ENCODE measurements around the gene DPM2. TPM values are rescaled to one million over a fixed set of nuclear protein-coding genes. Genes with fewer than 3 reads are reported as not detected.

The DPM2 gene
- total RNA-seq, 4 donors from 2014 or later = 17.3 to 43.3 (median 35.5) TPM

DNA sequence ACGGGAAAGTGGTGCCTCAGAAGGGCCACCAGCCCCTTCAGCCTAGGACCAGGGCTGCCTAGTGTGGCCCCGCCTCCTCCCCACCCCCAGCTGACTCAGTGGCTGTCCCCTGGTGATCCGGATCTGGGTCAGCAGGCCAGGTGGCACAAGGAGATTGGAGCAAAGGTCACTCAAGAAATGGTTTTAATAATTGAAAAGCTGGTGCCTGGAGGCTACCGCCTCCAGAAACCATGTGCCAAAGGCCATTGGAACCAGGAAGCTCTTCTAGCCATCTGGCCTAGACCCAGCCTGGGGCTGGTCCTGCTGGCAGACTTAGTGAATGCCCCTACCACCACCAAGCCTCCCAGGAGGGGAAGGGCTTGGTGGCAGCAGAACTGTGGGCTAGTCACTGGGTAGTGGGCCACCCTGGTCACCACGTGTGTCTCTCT, 22.3 kb downstream of the DPM2 start:
- Histone ChIP-seq H3K27ac (no peak overlapping the region), H3K9me3 (no peaks in the 10 kb centered on the region), H3K27me3 (no peaks in the 10 kb centered on the region), H3K4me1 (peaks cover 26 to 65% of the 10 kb centered on the region in 2 donors), H3K36me3 (no peaks in the 10 kb centered on the region), H3K4me3 (replicated peaks in 1 of 3) (no peak overlapping the region)
- intact Hi-C loops (cut with DNase I) = loop anchor here (5.0 kb wide), 1 partner anchor 178 kb away; the partner anchor contains the start of gene TOR2A
- no peak for DNase-seq
- TF ChIP-seq, protein P1, sequence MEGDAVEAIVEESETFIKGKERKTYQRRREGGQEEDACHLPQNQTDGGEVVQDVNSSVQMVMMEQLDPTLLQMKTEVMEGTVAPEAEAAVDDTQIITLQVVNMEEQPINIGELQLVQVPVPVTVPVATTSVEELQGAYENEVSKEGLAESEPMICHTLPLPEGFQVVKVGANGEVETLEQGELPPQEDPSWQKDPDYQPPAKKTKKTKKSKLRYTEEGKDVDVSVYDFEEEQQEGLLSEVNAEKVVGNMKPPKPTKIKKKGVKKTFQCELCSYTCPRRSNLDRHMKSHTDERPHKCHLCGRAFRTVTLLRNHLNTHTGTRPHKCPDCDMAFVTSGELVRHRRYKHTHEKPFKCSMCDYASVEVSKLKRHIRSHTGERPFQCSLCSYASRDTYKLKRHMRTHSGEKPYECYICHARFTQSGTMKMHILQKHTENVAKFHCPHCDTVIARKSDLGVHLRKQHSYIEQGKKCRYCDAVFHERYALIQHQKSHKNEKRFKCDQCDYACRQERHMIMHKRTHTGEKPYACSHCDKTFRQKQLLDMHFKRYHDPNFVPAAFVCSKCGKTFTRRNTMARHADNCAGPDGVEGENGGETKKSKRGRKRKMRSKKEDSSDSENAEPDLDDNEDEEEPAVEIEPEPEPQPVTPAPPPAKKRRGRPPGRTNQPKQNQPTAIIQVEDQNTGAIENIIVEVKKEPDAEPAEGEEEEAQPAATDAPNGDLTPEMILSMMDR (IDR thresholded peaks at IDR 0.05) = no peak
- TF ChIP-seq POLR2A (IDR thresholded peaks at IDR 0.05) = no peak
- WGBS, 2 donors = 87 to 92% methylated on average over 5 of the region's 5 CpGs

DNA sequence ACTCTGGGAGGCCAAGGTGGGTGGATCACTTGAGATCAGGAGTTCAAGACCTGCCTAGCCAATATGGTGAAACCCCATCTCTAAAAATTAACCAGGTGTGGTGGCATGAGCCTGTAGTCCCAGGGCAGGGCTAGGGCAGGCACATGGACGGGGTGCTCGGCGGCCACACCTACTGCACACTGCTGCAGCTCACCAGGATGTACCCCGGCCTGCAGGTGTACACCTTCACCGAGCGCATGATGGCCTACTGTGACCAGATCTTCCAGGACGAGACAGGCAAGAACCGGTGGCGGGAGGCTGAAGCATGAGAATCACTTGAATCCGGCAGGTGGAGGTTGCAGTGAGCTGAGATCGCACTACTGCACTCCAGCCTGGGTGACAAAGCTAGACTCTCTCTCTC, 24.0 kb downstream of the DPM2 start:
- Histone ChIP-seq H3K27ac (no peak overlapping the region), H3K36me3 (peaks cover 0 to 3% of the 10 kb centered on the region in 2 donors), H3K9me3 (no peaks in the 10 kb centered on the region), H3K4me3 (replicated peaks in 1 of 3) (no peak overlapping the region), H3K27me3 (no peaks in the 10 kb centered on the region), H3K4me1 (peaks cover 26 to 58% of the 10 kb centered on the region in 2 donors)
- WGBS, 2 donors = 90 to 93% methylated on average over 11 of the region's 11 CpGs
- intact Hi-C loops (cut with DNase I) = no loop called here
- no peak for TF ChIP-seq POLR2A (IDR thresholded peaks at IDR 0.05)
- TF ChIP-seq, protein P1 (IDR thresholded peaks at IDR 0.05) = no peak
- DNase-seq = no peak

DNA sequence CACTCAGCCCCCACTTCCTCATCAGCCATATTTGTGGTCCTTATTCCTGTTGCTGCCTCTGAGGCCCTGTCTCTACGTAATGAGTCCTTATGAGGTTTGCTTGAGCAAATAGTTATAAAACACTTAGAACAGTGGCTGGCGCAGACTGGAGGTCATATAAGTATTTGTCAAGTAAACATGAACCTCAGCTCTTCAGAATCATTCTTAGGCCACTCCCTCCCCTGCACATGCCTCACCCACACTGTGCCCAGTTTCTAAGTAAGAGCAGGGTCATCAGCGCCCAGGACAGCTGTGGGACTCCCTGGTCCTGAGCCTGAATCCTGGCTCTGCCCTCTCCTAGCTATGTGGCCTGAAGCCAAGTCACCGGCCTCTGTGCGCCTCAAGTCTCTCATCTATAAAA, 24.8 kb downstream of the DPM2 start:
- H3K27ac ChIP-seq = peak overlapping the region in 1 of 3 donors; percentile 36

DNA sequence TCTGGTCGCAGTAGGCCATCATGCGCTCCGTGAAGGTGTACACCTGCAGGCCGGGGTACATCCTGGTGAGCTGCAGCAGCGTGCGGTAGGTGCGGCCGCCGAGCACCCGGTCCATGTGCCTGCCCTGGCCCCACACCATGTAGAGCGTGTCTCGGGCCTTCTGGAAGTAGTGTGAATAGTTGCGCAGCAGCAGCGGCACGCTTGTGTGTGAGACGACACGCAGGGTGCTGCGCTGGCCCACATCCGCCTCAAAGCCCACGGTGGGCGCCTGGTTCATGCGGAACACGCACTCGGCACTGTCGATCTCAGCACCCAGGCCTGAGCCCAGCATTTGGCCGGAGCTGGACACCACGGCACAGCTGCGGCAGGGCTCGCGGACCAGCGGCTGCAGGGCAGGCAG, 25.4 kb downstream of the DPM2 start:
- intact Hi-C loops (cut with DNase I) = no loop called here
- TF ChIP-seq POLR2A (IDR thresholded peaks at IDR 0.05) = no peak
- TF ChIP-seq, protein P1 (IDR thresholded peaks at IDR 0.05) = no peak
- Histone ChIP-seq H3K27me3 (no peaks in the 10 kb centered on the region), H3K9me3 (no peaks in the 10 kb centered on the region), H3K4me3 (replicated peaks in 1 of 3) (no peak overlapping the region), H3K4me1 (peaks cover 20 to 44% of the 10 kb centered on the region in 2 donors), H3K27ac (peak overlapping the region in 1 of 3 donors; percentile 67), H3K36me3 (peaks cover 0 to 3% of the 10 kb centered on the region in 2 donors)
- WGBS, 2 donors = 96 to 99% methylated on average over 14 to 20 of the region's 31 CpGs
- DNase-seq = no peak

More for the DNA sequence above, 24.8 kb downstream of the DPM2 start:
- TF ChIP-seq POLR2A (IDR thresholded peaks at IDR 0.05) = no peak
- TF ChIP-seq, protein P1 (IDR thresholded peaks at IDR 0.05) = no peak
- DNase-seq = no peak
- intact Hi-C loops (cut with DNase I) = no loop called here
- Histone ChIP-seq H3K4me1 (peaks cover 26 to 50% of the 10 kb centered on the region in 2 donors), H3K4me3 (replicated peaks in 1 of 3) (no peak overlapping the region), H3K9me3 (no peaks in the 10 kb centered on the region), H3K27me3 (no peaks in the 10 kb centered on the region), H3K36me3 (peaks cover 0 to 3% of the 10 kb centered on the region in 2 donors)
- 87 to 94% methylated on average over 5 of the region's 5 CpGs for WGBS, 2 donors

DNA sequence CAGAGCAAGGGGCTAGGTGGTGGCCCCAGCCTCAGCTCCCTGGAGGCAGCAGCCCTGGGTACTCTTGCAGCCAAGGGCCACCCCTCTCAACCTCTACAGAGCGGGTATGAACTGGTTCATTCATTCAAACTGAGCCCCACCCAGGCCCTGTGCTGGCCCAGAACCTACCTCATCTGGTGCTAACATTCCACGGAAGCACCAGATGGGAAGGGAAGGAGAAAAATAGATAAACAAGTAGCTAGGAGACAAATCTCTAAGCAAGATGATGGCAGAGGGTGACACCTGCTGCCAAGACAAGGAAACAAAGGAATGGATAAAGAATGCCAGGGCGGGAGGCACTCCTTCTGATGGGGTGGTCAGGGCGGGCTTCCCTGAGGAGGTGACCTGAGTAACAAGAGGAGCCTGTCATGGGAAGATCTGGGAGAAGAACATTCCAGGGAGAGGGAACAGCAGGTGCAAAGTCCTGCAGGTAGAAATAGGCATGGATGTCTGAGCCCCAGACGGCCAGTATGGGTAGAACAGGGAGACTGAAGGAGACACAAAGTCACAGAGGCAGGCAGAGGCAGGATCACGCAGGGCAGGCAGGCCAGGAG, 26.9 kb downstream of the DPM2 start:
- H3K9me3 ChIP-seq = no peaks in the 10 kb centered on the region
- no peak for DNase-seq
- H3K36me3 ChIP-seq = peaks cover 0 to 3% of the 10 kb centered on the region in 2 donors
- no peak overlapping the region for H3K4me3 ChIP-seq (replicated peaks in 1 of 3)
- intact Hi-C loops (cut with DNase I) = no loop called here
- WGBS, 2 donors = 63 to 64% methylated on average over 6 of the region's 6 CpGs
- H3K27ac ChIP-seq = peak overlapping the region; percentile 38 to 67 (median 51)
- TF ChIP-seq POLR2A (IDR thresholded peaks at IDR 0.05) = no peak
- TF ChIP-seq, protein P1 (IDR thresholded peaks at IDR 0.05) = peak in 3 of 6 experiments; percentile 9 to 27 (median 25)
- H3K4me1 ChIP-seq = peaks cover 19 to 49% of the 10 kb centered on the region in 2 donors
- no peaks in the 10 kb centered on the region for H3K27me3 ChIP-seq

Measured in thyroid gland (tissue), 4 donors.